Renal cortex interstitium (tissue), 15 donors: ENCODE measurements around the gene USP17L20. TPM values are rescaled to one million over a fixed set of nuclear protein-coding genes. Genes with fewer than 3 reads are reported as not detected.
"Not testable (repeated sequence)": the region's sequence is repeated elsewhere in the genome, so short reads cannot be mapped to it uniquely, and the experiment has no call there.

Experiments
- DNase-seq, 11 donors: peaks; one replicate each; pipeline ENCODE4 v3.0.0-alpha.2; 2013; ENCODE audit warnings: low read depth in 9 of 11, low spot score in 4 of 11; ENCODE audit errors: extremely low read depth in 1 of 11
- long read RNA-seq, 16 experiments: transcript quantifications; one replicate each; lab custom pipeline, GENCODE V29; 2026
- polyA plus RNA-seq, 3 donors: library from polyadenylated mRNA; unstranded; fragments of 120-200 nt; gene quantifications; one replicate each; pipeline ENCODE4 v1.2.1, GENCODE V29; 2013; ENCODE audit not compliant: insufficient read length in 3 of 3

Gene USP17L20
- polyA plus RNA-seq, result not detected
- long read RNA-seq, donor 1, result 0 reads
- long read RNA-seq, donor 2, result 0 reads
- long read RNA-seq, donor 3, result 0 reads
- long read RNA-seq, donor 4, result 0 reads
- long read RNA-seq, donor 5, result 0 reads
- long read RNA-seq, donor 6, result 0 reads
- long read RNA-seq, donor 7, result 0 reads
- long read RNA-seq, donor 8, result 0 reads
- long read RNA-seq, donor 9, result 0 reads
- long read RNA-seq, donor 10, result 0 reads
- long read RNA-seq, donor 11, result 0 reads
- long read RNA-seq, donor 12, result 0 reads
- long read RNA-seq, donor 13, result 0 reads
- long read RNA-seq, donor 14, result 0 reads
- long read RNA-seq, donor 15, result 0 reads
- long read RNA-seq, donor 16, result 0 reads

GRCh38 chr4:9257824-9258223 is at the start of gene USP17L20:
TSS of gene USP17L20 (plus strand) at chr4:9258124. CDS start at chr4:9258124, 0 bp downstream.
- DNase-seq, result not testable (repeated sequence)

GRCh38 chr4:9210357-9210756 is 47.6 kb upstream of the USP17L20 start, which contains the start of gene USP17L10:
TSS of gene USP17L10 (plus strand) at chr4:9210657. CDS start at chr4:9210657, 0 bp downstream.
- DNase-seq, result not testable (repeated sequence)

- DNase-seq, result not testable (repeated sequence)
These were observed 43.2 kb upstream of the USP17L20 start for GRCh38 chr4:9214701-9215100.

GRCh38 chr4:9215105-9215504 is 42.8 kb upstream of the USP17L20 start, which contains the start of gene USP17L11:
TSS of gene USP17L11 (plus strand) at chr4:9215405. CDS start at chr4:9215405, 0 bp downstream.
- not testable (repeated sequence) for DNase-seq

GRCh38 chr4:9219852-9220251 is 38.1 kb upstream of the USP17L20 start, which contains the start of gene USP17L12:
TSS of gene USP17L12 (plus strand) at chr4:9220152. CDS start at chr4:9220152, 0 bp downstream.
- not testable (repeated sequence) for DNase-seq

- DNase-seq, result not testable (repeated sequence)
These were observed 33.3 kb upstream of the USP17L20 start, which contains the start of gene USP17L13 for GRCh38 chr4:9224596-9224995. TSS of gene USP17L13 (plus strand) at chr4:9224896. CDS start at chr4:9224896, 0 bp downstream.

- not testable (repeated sequence) for DNase-seq
These were observed 27.7 kb upstream of the USP17L20 start for GRCh38 chr4:9230249-9230648.

- DNase-seq, result not testable (repeated sequence)
These were observed 23.8 kb upstream of the USP17L20 start, which contains the start of gene USP17L15 for GRCh38 chr4:9234085-9234484. TSS of gene USP17L15 (plus strand) at chr4:9234385. CDS start at chr4:9234385, 0 bp downstream.

- DNase-seq, result not testable (repeated sequence)
These were observed 19.5 kb upstream of the USP17L20 start for GRCh38 chr4:9238461-9238860.

- not testable (repeated sequence) for DNase-seq
These were observed 14.3 kb upstream of the USP17L20 start, which contains the start of gene USP17L17 for GRCh38 chr4:9243579-9243978. TSS of gene USP17L17 (plus strand) at chr4:9243879. CDS start at chr4:9243879, 0 bp downstream.

GRCh38 chr4:9247953-9248680 is 9.8 kb upstream of the USP17L20 start, which contains the start of gene USP17L18:
TSS of gene USP17L18 (plus strand) at chr4:9248630. CDS start at chr4:9248630, 0 bp downstream.
- DNase-seq, result not testable (repeated sequence)

- not testable (repeated sequence) for DNase-seq
These were observed 4.8 kb upstream of the USP17L20 start, which contains the start of gene USP17L19 for GRCh38 chr4:9253078-9253477. TSS of gene USP17L19 (plus strand) at chr4:9253378. CDS start at chr4:9253378, 0 bp downstream.

GRCh38 chr4:9262572-9262971 is 4.6 kb downstream of the USP17L20 start, which contains the start of gene USP17L21:
TSS of gene USP17L21 (plus strand) at chr4:9262872. CDS start at chr4:9262872, 0 bp downstream.
- DNase-seq, result not testable (repeated sequence)

GRCh38 chr4:9267319-9267718 is 9.4 kb downstream of the USP17L20 start, which contains the start of gene USP17L22:
TSS of gene USP17L22 (plus strand) at chr4:9267619. CDS start at chr4:9267619, 0 bp downstream.
- DNase-seq, result not testable (repeated sequence)

- DNase-seq, result not testable (repeated sequence)
These were observed 13.8 kb downstream of the USP17L20 start for GRCh38 chr4:9271719-9272118.
